ENCODE results near the gene MTA1. TPM values are rescaled to one million over a fixed set of nuclear protein-coding genes. Genes with fewer than 3 reads are reported as not detected.

Gene MTA1
- total and polyA plus RNA-seq, 8 donors, result 24.9 to 183 (median 54.1) TPM

DNA sequence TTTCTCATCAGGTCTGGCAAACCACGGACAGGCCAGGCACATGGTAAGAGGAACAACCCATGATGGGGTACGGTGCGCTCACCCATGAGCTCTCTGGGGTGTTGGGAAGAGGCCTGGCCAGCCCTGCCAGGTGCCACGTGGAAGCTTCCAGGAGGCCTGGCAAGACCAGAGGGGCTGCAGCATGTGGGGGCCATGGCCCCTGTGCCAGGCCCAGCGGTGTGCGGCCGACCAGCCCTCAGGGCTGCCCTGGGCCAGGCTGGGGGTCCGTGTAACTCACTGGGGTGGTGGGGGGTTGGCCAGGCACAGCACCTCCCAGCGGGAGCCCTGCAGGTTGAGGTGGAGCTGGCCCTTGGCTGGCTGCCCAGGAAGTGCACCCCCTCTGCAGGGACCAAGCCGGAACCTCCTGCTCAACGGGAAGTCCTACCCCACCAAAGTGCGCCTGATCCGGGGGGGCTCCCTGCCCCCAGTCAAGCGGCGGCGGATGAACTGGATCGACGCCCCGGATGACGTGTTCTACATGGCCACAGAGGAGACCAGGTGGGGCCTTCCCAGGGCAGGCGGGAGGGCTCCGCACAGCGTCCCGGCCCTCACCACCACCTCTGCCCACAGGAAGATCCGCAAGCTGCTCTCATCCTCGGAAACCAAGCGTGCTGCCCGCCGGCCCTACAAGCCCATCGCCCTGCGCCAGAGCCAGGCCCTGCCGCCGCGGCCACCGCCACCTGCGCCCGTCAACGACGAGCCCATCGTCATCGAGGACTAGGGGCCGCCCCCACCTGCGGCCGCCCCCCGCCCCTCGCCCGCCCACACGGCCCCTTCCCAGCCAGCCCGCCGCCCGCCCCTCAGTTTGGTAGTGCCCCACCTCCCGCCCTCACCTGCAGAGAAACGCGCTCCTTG, 50.1 kb downstream of the MTA1 start:
- H3K27ac ChIP-seq, result peak overlapping the region; percentile 32 to 90 (median 61)
- H3K36me3 ChIP-seq, result peaks cover 15 to 63% (median 54%) of the 10 kb centered on the region in 4 donors
- H3K4me3 ChIP-seq, result no peak overlapping the region
- peaks cover 0 to 16% (median 0%) of the 10 kb centered on the region in 3 donors for H3K27me3 ChIP-seq
- intact Hi-C loops (cut with DNase I; ENCODE audit: low total_unique reads), result no loop called here
- peak; percentile 57 to 94 for DNase-seq
- WGBS, 5 donors, result 60 to 88% (median 64%) methylated on average over 20 to 54 of the region's 54 CpGs
- peaks cover 41 to 79% (median 69%) of the 10 kb centered on the region in 4 donors for H3K4me1 ChIP-seq
- no peaks in the 10 kb centered on the region for H3K9me3 ChIP-seq
- TF ChIP-seq EP300 (IDR thresholded peaks at IDR 0.05) (no peak), POLR2AphosphoS5 (IDR thresholded peaks at IDR 0.05) (peak in 1 of 3 donors; percentile 7)

DNA sequence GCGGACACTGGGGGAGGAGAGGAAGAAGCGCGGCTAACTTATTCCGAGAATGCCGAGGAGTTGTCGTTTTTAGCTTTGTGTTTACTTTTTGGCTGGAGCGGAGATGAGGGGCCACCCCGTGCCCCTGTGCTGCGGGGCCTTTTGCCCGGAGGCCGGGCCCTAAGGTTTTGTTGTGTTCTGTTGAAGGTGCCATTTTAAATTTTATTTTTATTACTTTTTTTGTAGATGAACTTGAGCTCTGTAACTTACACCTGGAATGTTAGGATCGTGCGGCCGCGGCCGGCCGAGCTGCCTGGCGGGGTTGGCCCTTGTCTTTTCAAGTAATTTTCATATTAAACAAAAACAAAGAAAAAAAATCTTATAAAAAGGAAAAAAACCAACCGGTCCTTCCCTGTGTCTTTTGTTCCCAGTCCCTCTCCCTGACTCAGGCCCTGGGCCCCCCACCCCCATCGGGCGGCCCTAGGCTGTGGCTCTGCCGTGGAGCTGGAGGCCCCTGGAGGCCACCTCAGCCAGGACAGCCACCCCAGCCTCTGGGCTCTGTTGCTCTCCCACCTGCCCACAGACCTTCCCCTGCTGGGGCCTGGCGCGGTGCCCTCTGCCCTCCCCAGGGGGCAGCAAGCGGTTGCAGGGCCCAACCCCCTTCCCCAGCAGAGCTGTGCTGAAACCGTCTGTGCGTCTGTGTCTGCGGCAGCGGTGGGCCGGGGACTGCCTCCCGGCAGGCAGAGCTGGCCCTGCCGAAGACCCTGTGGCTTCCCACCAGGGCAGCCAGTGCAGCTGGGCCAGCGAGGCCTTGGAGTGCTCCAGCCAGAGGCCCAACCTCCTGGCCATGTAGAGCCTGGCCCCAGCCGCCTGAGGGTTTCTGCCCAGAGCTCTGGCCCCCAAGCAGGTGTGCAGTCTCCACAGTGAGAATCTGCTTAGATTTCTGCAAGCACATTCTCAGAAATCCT, 51.0 kb downstream of the MTA1 start:
- H3K27ac ChIP-seq, result peak overlapping the region in 2 of 5 donors; percentile 84 to 90
- peaks cover 0 to 25% (median 0%) of the 10 kb centered on the region in 3 donors for H3K27me3 ChIP-seq

GRCh38 chr14:105471297-105471821, 51.7 kb downstream of the MTA1 start:
- intact Hi-C loops (cut with DNase I; ENCODE audit: low total_unique reads), result no loop called here
- Histone ChIP-seq H3K27ac (peak overlapping the region in 2 of 5 donors; percentile 84 to 90), H3K36me3 (peaks cover 9 to 47% (median 38%) of the 10 kb centered on the region in 4 donors), H3K4me1 (peaks cover 55 to 96% (median 85%) of the 10 kb centered on the region in 4 donors), H3K9me3 (no peaks in the 10 kb centered on the region), H3K4me3 (no peak overlapping the region), H3K27me3 (peaks cover 0 to 33% (median 0%) of the 10 kb centered on the region in 3 donors)
- WGBS, 5 donors, result 53 to 68% (median 62%) methylated on average over 9 to 19 of the region's 19 CpGs
- DNase-seq, result peak in 1 of 2 donors; percentile 65
- TF ChIP-seq POLR2AphosphoS5 (IDR thresholded peaks at IDR 0.05) (no peak), EP300 (IDR thresholded peaks at IDR 0.05) (no peak), POLR2A (IDR thresholded peaks at IDR 0.05) (no peak), CTCF (IDR thresholded peaks at IDR 0.05) (no peak)

More for the DNA sequence above, 51.0 kb downstream of the MTA1 start:
- Histone ChIP-seq H3K9me3 (no peaks in the 10 kb centered on the region), H3K4me1 (peaks cover 47 to 88% (median 78%) of the 10 kb centered on the region in 4 donors), H3K36me3 (peaks cover 10 to 54% (median 45%) of the 10 kb centered on the region in 4 donors), H3K4me3 (no peak overlapping the region)
- TF ChIP-seq POLR2A (IDR thresholded peaks at IDR 0.05) (no peak), POLR2AphosphoS5 (IDR thresholded peaks at IDR 0.05) (no peak), EP300 (IDR thresholded peaks at IDR 0.05) (no peak), CTCF (IDR thresholded peaks at IDR 0.05) (no peak)
- 79 to 92% (median 86%) methylated on average over 25 to 34 of the region's 34 CpGs for WGBS, 5 donors
- DNase-seq, result peak in 1 of 2 donors; percentile 45
- intact Hi-C loops (cut with DNase I; ENCODE audit: low total_unique reads), result no loop called here

DNA sequence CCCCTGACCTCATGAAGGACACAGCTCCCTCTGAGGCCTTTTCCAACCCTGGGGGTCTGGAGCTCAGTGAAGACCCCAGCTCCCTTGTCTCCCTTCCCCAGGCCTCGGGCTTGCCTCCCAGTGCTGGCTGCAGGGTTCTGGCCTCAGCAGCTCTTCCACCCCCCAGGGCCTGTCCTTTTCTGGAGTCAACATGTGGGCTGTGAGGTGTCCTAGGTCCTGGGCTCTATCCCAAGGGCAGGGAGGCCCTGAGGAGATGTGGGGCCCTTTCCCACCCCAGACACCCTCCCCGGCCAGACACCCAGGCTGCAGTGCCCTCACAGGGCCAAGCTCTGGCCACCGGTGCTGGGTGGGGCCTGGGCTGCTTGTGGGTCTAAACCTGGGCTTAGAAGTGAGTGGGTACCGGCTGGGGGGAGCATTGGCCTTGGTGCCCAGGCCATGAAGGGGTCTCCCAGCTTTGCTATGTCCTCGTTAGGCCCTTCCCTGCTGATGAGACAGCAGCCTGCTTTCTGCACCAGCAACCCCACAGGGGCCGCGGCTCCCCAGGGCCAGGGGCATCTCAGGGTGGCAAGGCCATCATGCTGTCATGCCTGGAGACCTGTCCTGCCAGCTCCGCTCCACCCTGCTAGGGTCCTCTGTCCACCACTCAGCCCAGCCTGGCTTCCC, 52.3 kb downstream of the MTA1 start:
- intact Hi-C loops (cut with DNase I; ENCODE audit: low total_unique reads), result no loop called here
- peak overlapping the region in 4 of 5 donors; percentile 38 to 90 (median 80) for H3K27ac ChIP-seq
- no peak for DNase-seq
- H3K36me3 ChIP-seq, result peaks cover 5 to 41% (median 32%) of the 10 kb centered on the region in 4 donors
- peaks cover 0 to 39% (median 0%) of the 10 kb centered on the region in 3 donors for H3K27me3 ChIP-seq
- no peak overlapping the region for H3K4me3 ChIP-seq
- TF ChIP-seq EP300 (IDR thresholded peaks at IDR 0.05), result no peak
- peaks cover 61 to 96% (median 87%) of the 10 kb centered on the region in 4 donors for H3K4me1 ChIP-seq
- WGBS, 5 donors, result 71 to 78% (median 76%) methylated on average over 3 to 8 of the region's 8 CpGs
- no peaks in the 10 kb centered on the region for H3K9me3 ChIP-seq

Measured in stomach (tissue), 9 donors.